Colonic mucosa (tissue), 4 donors: Measurements from ENCODE around the gene TCF15. TPM values are rescaled to one million over a fixed set of nuclear protein-coding genes. Genes with fewer than 3 reads are reported as not detected.

Experiments
- DNase-seq: peaks from one replicate; pipeline ENCODE4 v3.0.0-alpha.2; 2020
- H3K27ac ChIP-seq: fragments of 200-600 bp; one replicate; pipeline ENCODE4 v1.8.0; 2021
- H3K27me3 ChIP-seq: fragments of 200-600 bp; one replicate; pipeline ENCODE4 v1.8.0; 2021
- H3K36me3 ChIP-seq: fragments of 200-600 bp; one replicate; pipeline ENCODE4 v1.8.0; 2021
- H3K4me1 ChIP-seq: fragments of 200-600 bp; one replicate; pipeline ENCODE4 v1.8.0; 2021; ENCODE audit warnings: mild to moderate bottlenecking
- H3K4me3 ChIP-seq: fragments of 200-600 bp; one replicate; pipeline ENCODE4 v1.8.0; 2021
- H3K9ac ChIP-seq, 2 donors: one replicate each; pipeline ENCODE4 v1.7.0; 2013; ENCODE audit warnings: control low read depth in 2 of 2, low read depth in 2 of 2, low read length in 2 of 2
- H3K9me3 ChIP-seq: fragments of 200-600 bp; one replicate; pipeline ENCODE4 v1.8.0; 2021
- intact Hi-C: fragments of 100-400 bp; cut with DNase I; formaldehyde crosslinking; loops from one replicate; pipeline ENCODE4 v1.14.1; 2022
- total RNA-seq, 2 donors: library from RNA; stranded (reverse); fragmentation: NEBNext Ultra II Directional in 1 of 2; extraction: Animal tissue kit (Norgen Biotek cat#: 25700) in 1 of 2; gene quantifications; one replicate each; pipeline ENCODE4 v1.2.1, GENCODE V29; 2021
- TF ChIP-seq, protein P1 (sequence below): fragments of 200-600 bp; IDR thresholded peaks from one replicate; pipeline ENCODE4 v1.8.0; 2022; ENCODE audit warnings: antibody characterized with exemption, mild to moderate bottlenecking
- donor health status: healthy.
- donor health status: DM: no; HTN: no; CAD: no.
- donor health status: DM: no; HTN: no; CAD: no.

Gene TCF15
- total RNA-seq, 2 donors from 2014 or later = 0.16 to 0.22 TPM

DNA sequence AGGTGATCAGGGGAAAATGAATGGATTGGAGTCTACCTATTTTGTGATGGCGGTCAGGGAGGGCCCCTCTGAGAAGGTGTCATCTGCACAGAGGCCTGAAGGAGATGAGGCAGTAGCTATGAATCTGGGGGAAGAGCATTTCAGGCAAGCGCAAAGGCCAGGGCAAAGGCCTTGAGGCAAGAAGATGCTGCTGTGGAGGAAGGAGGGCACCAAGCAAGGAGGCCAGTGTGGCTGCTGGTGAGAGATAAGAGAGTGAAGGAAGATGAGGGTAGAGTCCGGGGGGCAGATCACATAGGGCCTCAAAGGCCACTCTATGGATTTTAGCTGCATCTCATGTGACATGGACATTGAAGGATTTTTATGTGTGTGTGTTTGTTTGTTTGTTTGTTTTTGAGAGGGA, 45.9 kb downstream of the TCF15 start:
- Histone ChIP-seq H3K9me3 (no peaks in the 10 kb centered on the region), H3K4me3 (no peak overlapping the region), H3K27me3 (peaks cover 10% of the 10 kb centered on the region), H3K4me1 (no peaks in the 10 kb centered on the region), H3K9ac (no peak overlapping the region), H3K27ac (no peak overlapping the region), H3K36me3 (no peaks in the 10 kb centered on the region)
- TF ChIP-seq, protein P1, sequence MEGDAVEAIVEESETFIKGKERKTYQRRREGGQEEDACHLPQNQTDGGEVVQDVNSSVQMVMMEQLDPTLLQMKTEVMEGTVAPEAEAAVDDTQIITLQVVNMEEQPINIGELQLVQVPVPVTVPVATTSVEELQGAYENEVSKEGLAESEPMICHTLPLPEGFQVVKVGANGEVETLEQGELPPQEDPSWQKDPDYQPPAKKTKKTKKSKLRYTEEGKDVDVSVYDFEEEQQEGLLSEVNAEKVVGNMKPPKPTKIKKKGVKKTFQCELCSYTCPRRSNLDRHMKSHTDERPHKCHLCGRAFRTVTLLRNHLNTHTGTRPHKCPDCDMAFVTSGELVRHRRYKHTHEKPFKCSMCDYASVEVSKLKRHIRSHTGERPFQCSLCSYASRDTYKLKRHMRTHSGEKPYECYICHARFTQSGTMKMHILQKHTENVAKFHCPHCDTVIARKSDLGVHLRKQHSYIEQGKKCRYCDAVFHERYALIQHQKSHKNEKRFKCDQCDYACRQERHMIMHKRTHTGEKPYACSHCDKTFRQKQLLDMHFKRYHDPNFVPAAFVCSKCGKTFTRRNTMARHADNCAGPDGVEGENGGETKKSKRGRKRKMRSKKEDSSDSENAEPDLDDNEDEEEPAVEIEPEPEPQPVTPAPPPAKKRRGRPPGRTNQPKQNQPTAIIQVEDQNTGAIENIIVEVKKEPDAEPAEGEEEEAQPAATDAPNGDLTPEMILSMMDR = no peak
- no peak for DNase-seq
- intact Hi-C loops = no loop called here

GRCh38 chr20:563187-563586, 46.9 kb downstream of the TCF15 start:
- Histone ChIP-seq H3K27ac (no peak overlapping the region), H3K36me3 (no peaks in the 10 kb centered on the region), H3K27me3 (peaks cover under 1% of the 10 kb centered on the region), H3K9ac (no peak overlapping the region), H3K4me3 (no peak overlapping the region), H3K9me3 (no peaks in the 10 kb centered on the region), H3K4me1 (no peaks in the 10 kb centered on the region)
- no peak for DNase-seq
- intact Hi-C loops = no loop called here
- TF ChIP-seq, protein P1 = no peak

DNA sequence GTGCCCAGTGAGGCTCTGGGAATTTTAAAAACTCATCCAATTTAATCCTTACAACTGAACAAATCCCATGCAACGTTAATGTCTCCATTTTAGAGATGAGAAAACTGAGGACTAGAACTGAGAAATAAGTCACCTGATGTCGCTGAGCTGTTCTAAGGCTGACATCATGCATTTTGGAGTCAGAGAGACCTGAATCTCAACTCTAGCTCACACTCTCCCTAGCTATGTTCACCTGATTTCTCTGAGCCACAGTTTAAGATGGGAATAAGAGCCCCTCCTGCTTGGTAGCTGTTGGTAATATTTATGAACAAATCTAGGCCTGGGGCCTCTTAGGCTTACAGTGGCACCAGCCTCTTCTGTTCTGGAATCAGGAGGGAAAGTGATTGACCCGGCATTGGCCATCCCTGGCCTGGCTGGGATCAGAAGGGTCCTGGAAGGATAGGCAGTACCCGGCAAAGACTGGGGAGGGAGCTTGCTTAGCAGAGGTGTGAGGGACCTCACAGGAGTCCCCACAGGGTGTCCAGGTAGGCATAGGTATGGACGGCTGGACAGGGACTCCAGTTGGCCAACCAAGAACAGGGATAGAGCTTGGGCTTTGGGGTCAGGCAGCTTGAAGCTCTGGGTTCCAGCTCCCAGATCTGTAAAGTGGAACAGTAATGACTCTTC, 47.7 kb downstream of the TCF15 start:
- TF ChIP-seq, protein P1 = no peak
- Histone ChIP-seq H3K36me3 (no peaks in the 10 kb centered on the region), H3K4me1 (no peaks in the 10 kb centered on the region), H3K27me3 (no peaks in the 10 kb centered on the region), H3K9ac (no peak overlapping the region), H3K4me3 (no peak overlapping the region), H3K9me3 (no peaks in the 10 kb centered on the region), H3K27ac (no peak overlapping the region)
- DNase-seq = no peak
- intact Hi-C loops = no loop called here

DNA sequence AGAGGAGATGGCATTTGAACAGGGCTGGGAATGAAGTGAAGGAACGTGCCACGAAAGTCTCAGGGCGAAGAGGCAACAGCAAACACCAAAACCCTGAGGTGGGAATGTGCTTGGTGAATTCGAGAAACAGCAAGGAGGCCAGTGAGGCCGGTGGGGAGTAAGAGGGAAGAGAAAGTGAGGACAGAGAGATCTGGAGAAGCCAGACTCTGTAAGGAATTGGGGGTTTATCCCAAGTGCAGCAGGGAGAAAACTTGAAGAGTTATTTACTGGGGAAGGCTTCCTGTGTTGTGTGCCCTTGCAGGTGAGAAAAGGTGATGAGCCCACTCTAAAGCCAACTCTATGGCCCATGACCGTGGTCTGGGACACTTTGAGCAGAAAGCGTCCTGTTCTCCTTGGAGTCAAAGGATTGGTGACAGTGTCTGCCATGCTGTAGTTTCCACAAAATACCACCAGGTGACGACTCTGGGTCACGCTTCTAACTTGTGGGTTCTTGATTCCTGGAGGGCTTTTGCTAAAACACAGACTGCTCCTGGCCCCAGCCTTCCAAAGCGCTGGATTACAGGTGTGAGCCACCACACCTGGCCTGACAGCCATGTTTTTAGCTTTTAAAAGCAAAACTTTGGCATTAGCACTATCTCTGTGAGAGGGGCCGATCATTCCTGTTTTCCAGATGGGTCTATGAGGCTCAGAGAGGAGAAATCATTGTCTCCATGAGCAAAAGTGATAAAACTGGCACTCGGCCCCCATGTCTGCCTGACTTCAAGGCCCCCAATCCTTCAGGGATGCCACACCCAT, 48.5 kb downstream of the TCF15 start:
- no peak overlapping the region for H3K4me3 ChIP-seq
- intact Hi-C loops = no loop called here
- no peaks in the 10 kb centered on the region for H3K36me3 ChIP-seq
- TF ChIP-seq, protein P1 = peak; percentile 98
- no peaks in the 10 kb centered on the region for H3K9me3 ChIP-seq
- DNase-seq = peak; percentile 67
- H3K27me3 ChIP-seq = no peaks in the 10 kb centered on the region
- no peaks in the 10 kb centered on the region for H3K4me1 ChIP-seq
- no peak overlapping the region for H3K9ac ChIP-seq
- no peak overlapping the region for H3K27ac ChIP-seq

DNA sequence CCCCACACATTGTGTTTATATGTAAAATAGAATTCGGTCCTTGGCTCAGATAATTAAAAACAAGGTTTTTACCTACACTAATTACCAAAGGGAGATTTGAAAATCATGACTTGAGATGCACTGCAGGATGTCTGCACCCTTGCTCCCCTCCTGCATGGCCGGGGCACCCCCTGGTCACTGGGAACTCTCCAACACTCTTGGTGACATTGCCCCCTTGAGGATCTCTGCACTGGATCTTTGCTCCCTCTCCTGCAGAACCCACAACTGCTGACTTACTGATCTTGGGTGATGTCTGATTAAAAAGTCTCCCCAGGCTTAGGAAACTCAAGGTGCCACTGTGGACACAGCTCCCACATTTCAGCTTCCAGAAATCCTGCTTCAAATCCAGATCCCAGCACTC, 49.4 kb downstream of the TCF15 start:
- no peak overlapping the region for H3K4me3 ChIP-seq
- intact Hi-C loops = no loop called here
- no peaks in the 10 kb centered on the region for H3K4me1 ChIP-seq
- no peaks in the 10 kb centered on the region for H3K9me3 ChIP-seq
- TF ChIP-seq, protein P1 = no peak
- no peak overlapping the region for H3K9ac ChIP-seq
- H3K27me3 ChIP-seq = no peaks in the 10 kb centered on the region
- DNase-seq = no peak
- H3K36me3 ChIP-seq = no peaks in the 10 kb centered on the region
- no peak overlapping the region for H3K27ac ChIP-seq
